Measurements from ENCODE around the gene TMEM52. TPM values are rescaled to one million over a fixed set of nuclear protein-coding genes. Genes with fewer than 3 reads are reported as not detected.

TMEM52 gene
- total and polyA plus RNA-seq, 4 donors = 2.6 to 13.1 (median 3.0) TPM

GRCh38 chr1:1924386-1924785, 5.3 kb upstream of the TMEM52 start:
- 62% methylated on average over 18 of the region's 18 CpGs for WGBS
- no peaks in the 10 kb centered on the region for H3K36me3 ChIP-seq (ENCODE audit: control insufficient read depth in 4 of 4, insufficient read depth in 3 of 4, low read depth in 1 of 4, low read length in 3 of 4)
- no peak overlapping the region for H3K9ac ChIP-seq (ENCODE audit: low read depth in 1 of 2, low read length in 2 of 2)
- no peak overlapping the region for H3K4me3 ChIP-seq (ENCODE audit: low read depth in 1 of 3, low read length in 3 of 3)
- no peak for DNase-seq (ENCODE audit: low spot score)
- no peaks in the 10 kb centered on the region for H3K27me3 ChIP-seq (ENCODE audit: control insufficient read depth in 4 of 4, insufficient read depth in 4 of 4, low read length in 3 of 4)
- TF ChIP-seq ZBTB33 (IDR thresholded peaks at IDR 0.05) (no peak), HNF4A (conservative IDR thresholded peaks at IDR 0.05) (no peak), JUND (IDR thresholded peaks at IDR 0.05) (no peak), CTCF (IDR thresholded peaks at IDR 0.05; ENCODE audit: low read depth, low read length, missing input control) (no peak), YY1 (IDR thresholded peaks at IDR 0.05) (no peak), FOXA1 (IDR thresholded peaks at IDR 0.05) (no peak), ATF3 (IDR thresholded peaks at IDR 0.05) (no peak), EGR1 (IDR thresholded peaks at IDR 0.05; ENCODE audit: low read depth in 2 of 2) (no peak), MAX (IDR thresholded peaks at IDR 0.05) (no peak), SP1 (IDR thresholded peaks at IDR 0.05) (no peak), NR2F2 (IDR thresholded peaks at IDR 0.05) (no peak)
- no peak overlapping the region for H3K27ac ChIP-seq (ENCODE audit: low read depth in 1 of 2, low read length in 2 of 2)
- peaks cover 15 to 25% (median 21%) of the 10 kb centered on the region in 4 donors for H3K4me1 ChIP-seq (ENCODE audit: control insufficient read depth in 4 of 4, insufficient read depth in 4 of 4, low read length in 3 of 4)
- no peaks in the 10 kb centered on the region for H3K9me3 ChIP-seq (ENCODE audit: control insufficient read depth in 4 of 4, low read length in 3 of 4)

GRCh38 chr1:1922956-1923833, 4.1 kb upstream of the TMEM52 start:
- no peak for TF ChIP-seq REST (IDR thresholded peaks at IDR 0.05)
- TF ChIP-seq SP1 (IDR thresholded peaks at IDR 0.05) = peak; percentile 90
- no peak for TF ChIP-seq MAX (IDR thresholded peaks at IDR 0.05)
- peak; percentile 50 to 73 for TF ChIP-seq RXRA (IDR thresholded peaks at IDR 0.05)
- TF ChIP-seq ZBTB33 (IDR thresholded peaks at IDR 0.05) = no peak
- TF ChIP-seq EGR1 (IDR thresholded peaks at IDR 0.05; ENCODE audit: low read depth in 2 of 2) = no peak
- TF ChIP-seq HNF4G (IDR thresholded peaks at IDR 0.05) = no peak
- TF ChIP-seq ATF3 (IDR thresholded peaks at IDR 0.05) = no peak
- TF ChIP-seq JUND (IDR thresholded peaks at IDR 0.05) = no peak
- peak; percentile 90 to 95 for TF ChIP-seq HNF4A (conservative IDR thresholded peaks at IDR 0.05)
- TF ChIP-seq CTCF (IDR thresholded peaks at IDR 0.05; ENCODE audit: low read depth, low read length, missing input control) = no peak
- Histone ChIP-seq H3K4me3 (ENCODE audit: low read depth in 1 of 3, low read length in 3 of 3) (no peak overlapping the region), H3K9me3 (ENCODE audit: control insufficient read depth in 4 of 4, low read length in 3 of 4) (no peaks in the 10 kb centered on the region), H3K27me3 (ENCODE audit: control insufficient read depth in 4 of 4, insufficient read depth in 4 of 4, low read length in 3 of 4) (no peaks in the 10 kb centered on the region), H3K27ac (ENCODE audit: low read depth in 1 of 2, low read length in 2 of 2) (no peak overlapping the region), H3K9ac (ENCODE audit: low read depth in 1 of 2, low read length in 2 of 2) (no peak overlapping the region), H3K4me1 (ENCODE audit: control insufficient read depth in 4 of 4, insufficient read depth in 4 of 4, low read length in 3 of 4) (peaks cover 17 to 27% (median 26%) of the 10 kb centered on the region in 4 donors), H3K36me3 (ENCODE audit: control insufficient read depth in 4 of 4, insufficient read depth in 3 of 4, low read depth in 1 of 4, low read length in 3 of 4) (no peaks in the 10 kb centered on the region)
- WGBS = 57% methylated on average over 29 of the region's 29 CpGs
- no peak for DNase-seq (ENCODE audit: low spot score)
